Liver (tissue), 3 donors: ENCODE results near the gene TSTD2.

Source experiments
- CTCF ChIP-seq: fragments of 150-350 bp; IDR thresholded peaks from 2 replicates; pipeline ENCODE4 v1.5.1; 2017; ENCODE audit warnings: improper control_type of control experiment, low read depth, low read length; ENCODE audit not compliant: missing input control
- FOXA1 ChIP-seq: IDR thresholded peaks from 2 replicates; pipeline ENCODE4 v1.6.1; 2016; ENCODE audit warnings: antibody characterized with exemption
- GABPA ChIP-seq, 2 donors: IDR thresholded peaks in 1 of 2; conservative IDR thresholded peaks in 1 of 2; 2 replicates each; pipeline ENCODE4 v1.6.1; 2016; ENCODE audit warnings: antibody characterized with exemption in 2 of 2, mild to moderate bottlenecking in 1 of 2, moderate library complexity in 1 of 2
- HNF4G ChIP-seq: IDR thresholded peaks from 2 replicates; pipeline ENCODE4 v1.6.1; 2016; ENCODE audit warnings: antibody characterized with exemption
- TAF1 ChIP-seq: conservative IDR thresholded peaks from 2 replicates; pipeline ENCODE4 v1.6.1; 2016; ENCODE audit warnings: antibody characterized with exemption, mild to moderate bottlenecking
- donor health status: healthy.
- donor health status: healthy.

GRCh38 chr9:97596906-97597305, 36.3 kb downstream of the TSTD2 start:
- TF ChIP-seq CTCF (no peak), HNF4G (no peak), FOXA1 (no peak), TAF1 (no peak), GABPA (IDR thresholded peaks at IDR 0.05 in 1 of 2, conservative IDR thresholded peaks at IDR 0.05 in 1 of 2) (no peak)
